Kidney epithelial cell (primary cell): ENCODE measurements around the gene LTB4R. TPM values are rescaled to one million over a fixed set of nuclear protein-coding genes. Genes with fewer than 3 reads are reported as not detected.

Source experiments
- DNase-seq: peaks from one replicate; pipeline ENCODE4 v3.0.0-alpha.2; 2010; ENCODE audit warnings: low read depth
- H3K27me3 ChIP-seq: 2 replicates; pipeline ENCODE4 v1.6.0; 2011; ENCODE audit warnings: low read length; ENCODE audit not compliant: control insufficient read depth, insufficient read depth
- H3K36me3 ChIP-seq: 2 replicates; pipeline ENCODE4 v1.5.1; 2011; ENCODE audit warnings: low read length; ENCODE audit not compliant: control insufficient read depth, insufficient read depth
- H3K4me3 ChIP-seq: 2 replicates; pipeline ENCODE4 v1.5.1; 2011; ENCODE audit warnings: low read depth, mild to moderate bottlenecking, control low read depth, low read length
- CTCF ChIP-seq: IDR thresholded peaks from 2 replicates; pipeline ENCODE4 v1.5.1; 2011; ENCODE audit warnings: mild to moderate bottlenecking, moderate library complexity, low read length, control low read depth, inconsistent platforms; ENCODE audit not compliant: insufficient read depth, poor library complexity, severe bottlenecking
- total RNA-seq: library from RNA; depleted of rRNA; stranded (reverse); fragments of >200 nt; gene quantifications from 2 replicates; pipeline ENCODE4 v1.2.3, GENCODE V29; 2015

Gene LTB4R
- total RNA-seq, 1 donor from 2014 or later = 2.8 TPM

GRCh38 chr14:24308342-24309124, 2.8 kb upstream of the LTB4R start:
- no peak for DNase-seq
- no peaks in the 10 kb centered on the region for H3K27me3 ChIP-seq
- H3K36me3 ChIP-seq = no peaks in the 10 kb centered on the region
- H3K4me3 ChIP-seq = no peak overlapping the region
- TF ChIP-seq CTCF = no peak

GRCh38 chr14:24309538-24310264, 1.6 kb upstream of the LTB4R start, which contains the start of gene LTB4R2:
TSS of gene LTB4R2 (plus strand) at chr14:24310140. CDS start at chr14:24310665, 525 bp downstream.
- no peak for TF ChIP-seq CTCF
- DNase-seq = no peak
- no peaks in the 10 kb centered on the region for H3K27me3 ChIP-seq
- no peaks in the 10 kb centered on the region for H3K36me3 ChIP-seq
- no peak within 1 kb of the TSS for H3K4me3 ChIP-seq

DNA sequence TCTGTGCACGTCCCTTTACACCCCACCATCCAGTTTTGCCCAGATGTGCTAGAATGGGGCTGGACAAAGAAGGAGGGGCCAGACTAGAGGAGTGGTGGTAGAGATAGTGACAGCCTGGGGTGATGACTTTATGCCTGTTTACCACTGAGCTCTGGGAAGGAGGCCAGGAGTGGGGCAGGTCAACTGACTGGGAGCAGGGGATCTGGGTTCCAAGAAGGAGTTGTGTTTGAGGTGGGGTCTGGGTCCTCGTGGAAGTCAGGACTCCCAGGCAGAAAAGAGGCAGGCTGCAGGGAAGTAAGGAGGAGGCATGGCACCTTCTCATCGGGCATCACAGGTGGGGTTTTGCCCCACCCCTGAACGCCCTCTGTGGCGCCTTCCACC, 1.0 kb upstream of the LTB4R start:
- Histone ChIP-seq H3K4me3 (no peak overlapping the region), H3K27me3 (no peaks in the 10 kb centered on the region), H3K36me3 (no peaks in the 10 kb centered on the region)
- DNase-seq = no peak
- TF ChIP-seq CTCF = no peak

DNA sequence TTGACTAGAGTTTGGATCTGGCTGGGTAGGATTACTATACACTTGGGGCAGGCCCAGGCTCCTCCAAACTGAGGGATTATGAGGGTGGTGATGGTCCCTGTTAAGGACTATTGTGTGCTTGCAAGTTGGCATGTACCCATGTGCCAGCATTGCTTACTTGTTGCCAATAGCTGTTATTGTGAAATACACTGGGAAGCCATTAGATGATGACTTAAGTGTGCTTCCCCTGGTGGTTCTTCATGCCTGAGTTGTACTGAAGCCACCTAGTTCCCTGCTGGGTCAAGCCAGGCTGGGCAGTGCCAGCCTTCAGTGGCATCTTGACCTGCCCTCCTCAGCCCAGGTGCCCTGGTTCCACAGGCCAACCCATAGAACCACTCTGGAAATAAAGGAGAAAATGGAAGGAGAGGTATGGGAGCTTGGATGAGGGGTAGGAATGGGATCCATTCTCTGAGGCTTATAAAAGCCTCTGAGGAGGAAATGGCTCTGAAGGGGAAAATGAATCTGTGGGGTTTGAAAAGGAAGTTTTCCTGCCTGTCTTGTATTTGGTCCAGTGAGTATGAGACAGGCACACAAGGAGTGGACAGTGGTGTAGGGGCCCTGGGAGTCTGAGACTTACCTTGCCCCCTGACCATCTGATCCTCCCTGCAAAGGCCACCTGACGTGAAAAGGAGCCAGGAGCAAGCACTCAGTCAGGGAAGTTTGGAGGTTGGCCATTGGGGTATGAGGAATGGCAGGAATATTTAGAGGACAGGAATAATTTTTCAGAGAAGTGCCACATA, 724 bp downstream of the LTB4R start:
- H3K4me3 ChIP-seq = no peak overlapping the region
- H3K27me3 ChIP-seq = peaks cover 12% of the 10 kb centered on the region
- DNase-seq = no peak
- no peak for TF ChIP-seq CTCF
- H3K36me3 ChIP-seq = no peaks in the 10 kb centered on the region

DNA sequence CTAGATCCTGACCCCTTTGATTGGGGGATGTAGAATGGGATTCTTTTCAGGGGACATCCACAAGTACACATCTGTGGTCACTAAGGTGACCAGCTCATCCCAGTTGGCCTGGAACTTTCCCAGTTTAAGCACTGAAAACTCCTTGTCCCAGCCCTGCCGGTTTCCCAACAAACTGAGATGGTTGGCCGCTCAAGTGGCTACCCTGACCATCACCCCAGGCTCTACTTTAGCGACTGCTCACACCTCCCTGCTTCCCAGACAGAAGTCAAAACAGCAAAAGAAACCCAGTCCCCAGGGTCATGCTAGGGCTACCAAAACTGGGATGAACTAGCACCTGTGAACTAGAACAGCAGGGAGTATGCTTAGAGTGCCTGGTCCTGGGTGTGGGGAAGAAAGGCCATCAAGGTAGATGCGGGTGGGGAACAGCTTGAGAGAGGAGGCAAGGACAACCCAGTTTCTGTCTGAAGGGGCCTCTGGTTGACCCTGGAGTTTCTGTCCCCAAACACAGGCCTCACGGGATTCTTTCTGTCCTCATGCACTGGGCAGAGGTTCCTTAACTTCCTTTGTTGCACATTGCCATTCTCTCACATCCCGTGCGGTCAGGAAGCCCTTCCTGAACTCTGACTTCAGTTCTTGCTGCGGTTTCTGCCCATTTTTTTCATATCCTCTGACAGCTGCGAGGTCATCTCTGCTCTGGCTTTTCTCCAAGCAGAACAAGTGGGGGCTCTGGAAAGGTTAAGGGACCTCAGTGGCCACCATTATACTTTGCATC, 1.6 kb downstream of the LTB4R start:
- no peak for DNase-seq
- TF ChIP-seq CTCF = no peak
- H3K36me3 ChIP-seq = no peaks in the 10 kb centered on the region
- peaks cover 14% of the 10 kb centered on the region for H3K27me3 ChIP-seq
- no peak overlapping the region for H3K4me3 ChIP-seq
